Body of pancreas (tissue), 4 donors: ENCODE measurements around the gene KCND3. TPM values are rescaled to one million over a fixed set of nuclear protein-coding genes. Genes with fewer than 3 reads are reported as not detected.

Source experiments
- ATAC-seq: fragments of 150-250 bp; one replicate; pipeline ENCODE4 v1.9.1; 2016
- DNase-seq, 4 donors: peaks; one replicate each; pipeline ENCODE4 v3.0.0-alpha.2; 2019
- H3K27ac ChIP-seq, 4 donors: fragments of 200-600 bp; sonication (generic); 1 replicate in 3 of 4; 2 replicates in 1 of 4; pipeline versions ENCODE4 v1.5.1 to v1.6.1; 2016 to 2019; ENCODE audit warnings: mild to moderate bottlenecking in 1 of 4, mixed read lengths in 1 of 4, moderate library complexity in 1 of 4
- H3K27me3 ChIP-seq, 2 donors: fragments of 200-600 bp; sonication (generic); one replicate each; pipeline ENCODE4 v1.6.0; 2016; ENCODE audit warnings: mild to moderate bottlenecking in 1 of 2
- H3K36me3 ChIP-seq, 2 donors: fragments of 200-600 bp; sonication (generic); replicated peaks in 1 of 2; 2 replicates each; pipeline ENCODE4 v1.5.1; 2016; ENCODE audit warnings: low read depth in 2 of 2; ENCODE audit not compliant: insufficient read depth in 1 of 2
- H3K4me1 ChIP-seq: fragments of 200-600 bp; sonication (generic); one replicate; pipeline ENCODE4 v1.6.0; 2016
- H3K4me3 ChIP-seq, 2 donors: fragments of 200-600 bp; sonication (generic); 1 replicate in 1 of 2; 2 replicates in 1 of 2; pipeline ENCODE4 v1.5.1; 2016 to 2019
- H3K9me3 ChIP-seq, 3 donors: fragments of 200-600 bp; sonication (generic); 1 replicate in 2 of 3; 2 replicates in 1 of 3; pipeline ENCODE4 v1.5.1; 2016
- CTCF ChIP-seq, 7 experiments: fragments of 450-650 bp in 4 of 7; fragments of 200-600 bp in 3 of 7; sonication (generic) in 3 of 7; IDR thresholded peaks; one replicate each; pipeline ENCODE4 v1.5.1; 2016 to 2019; ENCODE audit warnings: antibody characterized with exemption in 7 of 7
- POLR2A ChIP-seq, 3 donors: fragments of 450-650 bp; IDR thresholded peaks; one replicate each; pipeline ENCODE4 v1.6.1; 2016; ENCODE audit warnings: antibody characterized with exemption in 3 of 3, mild to moderate bottlenecking in 2 of 3
- WGBS, 2 donors: methylation state at CpG; one replicate each; pipeline ENCODE4 v1.1.5; 2017; 5-methylcytosine and 5-hydroxymethylcytosine counted together
- intact Hi-C: fragments of 100-400 bp; cut with DNase I; formaldehyde crosslinking; loops from one replicate; pipeline ENCODE4 v1.15.1; 2023
- total RNA-seq, 2 donors: library from RNA; depleted of rRNA; stranded (reverse); fragments of >200 nt; gene quantifications; one replicate each; pipeline ENCODE4 v1.1.0, GENCODE V29; 2016

KCND3 gene
- total RNA-seq, 2 donors from 2014 or later: 7.6 to 15.0 TPM

GRCh38 chr1:111846842-111847241 lies 142.6 kb downstream of the KCND3 start:
- intact Hi-C loops: no loop called here
- Histone ChIP-seq H3K9me3 (no peaks in the 10 kb centered on the region), H3K4me1 (no peaks in the 10 kb centered on the region), H3K27ac (no peak overlapping the region), H3K4me3 (no peak overlapping the region), H3K36me3 (no peaks in the 10 kb centered on the region), H3K27me3 (no peaks in the 10 kb centered on the region)
- ATAC-seq: no peak
- DNase-seq: no peak
- TF ChIP-seq POLR2A (IDR thresholded peaks at IDR 0.05) (no peak), CTCF (IDR thresholded peaks at IDR 0.05) (no peak)
- 77 to 82% methylated on average over 8 of the region's 8 CpGs for WGBS, 2 donors

GRCh38 chr1:111843177-111843576 lies 146.3 kb downstream of the KCND3 start:
- DNase-seq: no peak
- Histone ChIP-seq H3K27ac (no peak overlapping the region), H3K36me3 (no peaks in the 10 kb centered on the region), H3K9me3 (no peaks in the 10 kb centered on the region), H3K4me3 (no peak overlapping the region), H3K4me1 (no peaks in the 10 kb centered on the region), H3K27me3 (no peaks in the 10 kb centered on the region)
- intact Hi-C loops: no loop called here
- TF ChIP-seq POLR2A (IDR thresholded peaks at IDR 0.05) (no peak), CTCF (IDR thresholded peaks at IDR 0.05) (no peak)
- ATAC-seq: no peak
- 54 to 90% methylated on average over 1 to 2 of the region's 2 CpGs for WGBS, 2 donors

- Histone ChIP-seq H3K36me3 (no peaks in the 10 kb centered on the region), H3K27ac (no peak overlapping the region), H3K4me1 (no peaks in the 10 kb centered on the region), H3K9me3 (no peaks in the 10 kb centered on the region), H3K4me3 (no peak overlapping the region), H3K27me3 (no peaks in the 10 kb centered on the region)
- TF ChIP-seq CTCF (IDR thresholded peaks at IDR 0.05): no peak
- TF ChIP-seq POLR2A (IDR thresholded peaks at IDR 0.05): no peak
- ATAC-seq (no peak), DNase-seq (no peak)
- intact Hi-C loops: no loop called here
- 68 to 77% methylated on average over 3 of the region's 3 CpGs for WGBS, 2 donors
Measured at GRCh38 chr1:111842411-111842810, 147.1 kb downstream of the KCND3 start.

GRCh38 chr1:111841746-111842145 lies 147.7 kb downstream of the KCND3 start:
- intact Hi-C loops: no loop called here
- DNase-seq: no peak
- no peak for ATAC-seq
- no peaks in the 10 kb centered on the region for H3K27me3 ChIP-seq
- no peaks in the 10 kb centered on the region for H3K36me3 ChIP-seq
- 82 to 90% methylated on average over 2 of the region's 2 CpGs for WGBS, 2 donors
- no peaks in the 10 kb centered on the region for H3K9me3 ChIP-seq
- TF ChIP-seq POLR2A (IDR thresholded peaks at IDR 0.05) (no peak), CTCF (IDR thresholded peaks at IDR 0.05) (no peak)
- H3K4me3 ChIP-seq: no peak overlapping the region
- no peak overlapping the region for H3K27ac ChIP-seq
- H3K4me1 ChIP-seq: no peaks in the 10 kb centered on the region

- H3K4me1 ChIP-seq: no peaks in the 10 kb centered on the region
- H3K4me3 ChIP-seq: no peak overlapping the region
- no peak overlapping the region for H3K27ac ChIP-seq
- no peaks in the 10 kb centered on the region for H3K36me3 ChIP-seq
- ATAC-seq (no peak), DNase-seq (no peak)
- TF ChIP-seq POLR2A (IDR thresholded peaks at IDR 0.05) (no peak), CTCF (IDR thresholded peaks at IDR 0.05) (no peak)
- no peaks in the 10 kb centered on the region for H3K27me3 ChIP-seq
- H3K9me3 ChIP-seq: no peaks in the 10 kb centered on the region
- intact Hi-C loops: no loop called here
- WGBS, 2 donors: 77 to 84% methylated on average over 7 of the region's 7 CpGs
Measured at GRCh38 chr1:111841189-111841588, 148.3 kb downstream of the KCND3 start.
